ENCODE results near the gene SERPINA1.

SERPINA1 gene

DNA sequence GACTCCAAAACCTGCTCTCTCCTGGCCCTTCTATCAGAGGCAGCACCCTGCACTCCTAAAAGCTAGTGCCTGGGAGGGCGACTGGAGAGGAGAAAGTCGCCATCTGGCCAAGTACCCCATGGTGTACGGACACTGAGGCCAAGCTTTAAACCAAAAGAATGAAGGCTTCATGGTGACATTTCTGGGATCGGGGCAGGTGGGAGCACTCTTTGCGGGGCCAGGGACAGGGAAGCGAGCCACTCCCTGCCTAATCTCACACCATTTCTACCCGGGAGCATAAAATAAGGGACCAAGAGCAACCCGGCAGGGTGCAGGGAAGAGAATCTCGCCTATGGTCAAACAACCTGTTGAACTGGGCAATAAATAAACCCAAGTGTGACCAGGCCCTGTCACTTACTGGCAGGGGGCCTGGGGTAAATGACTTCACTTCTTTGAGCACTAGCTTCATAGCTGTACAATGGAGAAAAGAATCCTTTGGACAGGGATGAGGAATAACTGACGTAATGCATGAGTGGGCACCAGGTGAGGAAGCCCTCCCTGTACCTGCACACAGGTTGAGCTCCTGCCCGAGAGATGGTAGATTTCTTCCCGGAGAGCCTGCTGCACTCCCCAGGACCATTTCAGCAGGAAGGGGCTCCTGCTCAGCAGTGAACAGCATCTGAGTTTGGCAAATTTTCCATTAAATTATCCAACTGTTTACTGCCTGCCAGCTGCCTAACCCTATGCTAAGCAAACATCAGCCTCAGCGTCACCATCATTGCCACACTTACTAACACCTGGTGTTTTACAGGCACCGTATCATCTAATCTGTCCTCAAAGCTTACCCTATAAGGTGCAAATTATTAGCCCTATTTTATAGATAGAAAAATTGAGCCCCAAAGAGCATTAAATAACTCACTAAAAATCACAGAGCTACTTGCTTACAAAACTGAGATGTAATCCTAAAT is 2.0 kb downstream of the SERPINA1 start:
- TF ChIP-seq SP1 (IDR thresholded peaks at IDR 0.05): no peak
- no peak for TF ChIP-seq FOXK2 (IDR thresholded peaks at IDR 0.05)
- no peak for TF ChIP-seq FOXA1 (IDR thresholded peaks at IDR 0.05)
- no peak for TF ChIP-seq NFRKB (IDR thresholded peaks at IDR 0.05)
- TF ChIP-seq FOXM1 (IDR thresholded peaks at IDR 0.05; ENCODE audit: borderline replicate concordance): no peak
- TF ChIP-seq, protein P1, sequence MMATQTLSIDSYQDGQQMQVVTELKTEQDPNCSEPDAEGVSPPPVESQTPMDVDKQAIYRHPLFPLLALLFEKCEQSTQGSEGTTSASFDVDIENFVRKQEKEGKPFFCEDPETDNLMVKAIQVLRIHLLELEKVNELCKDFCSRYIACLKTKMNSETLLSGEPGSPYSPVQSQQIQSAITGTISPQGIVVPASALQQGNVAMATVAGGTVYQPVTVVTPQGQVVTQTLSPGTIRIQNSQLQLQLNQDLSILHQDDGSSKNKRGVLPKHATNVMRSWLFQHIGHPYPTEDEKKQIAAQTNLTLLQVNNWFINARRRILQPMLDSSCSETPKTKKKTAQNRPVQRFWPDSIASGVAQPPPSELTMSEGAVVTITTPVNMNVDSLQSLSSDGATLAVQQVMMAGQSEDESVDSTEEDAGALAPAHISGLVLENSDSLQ (IDR thresholded peaks at IDR 0.05): no peak
- no peak for TF ChIP-seq SUZ12 (IDR thresholded peaks at IDR 0.05)
- TF ChIP-seq TARDBP (IDR thresholded peaks at IDR 0.05): no peak
- no peak for TF ChIP-seq LEF1 (IDR thresholded peaks at IDR 0.05; ENCODE audit: borderline replicate concordance)
- no peak for TF ChIP-seq ZNF384 (IDR thresholded peaks at IDR 0.05)
- TF ChIP-seq ARNT (IDR thresholded peaks at IDR 0.05): no peak
- CTCF ChIA-PET: no interaction called here
- DNase-seq (ENCODE audit: extremely low spot score): no peak
- POLR2A ChIA-PET: no interaction called here

DNA sequence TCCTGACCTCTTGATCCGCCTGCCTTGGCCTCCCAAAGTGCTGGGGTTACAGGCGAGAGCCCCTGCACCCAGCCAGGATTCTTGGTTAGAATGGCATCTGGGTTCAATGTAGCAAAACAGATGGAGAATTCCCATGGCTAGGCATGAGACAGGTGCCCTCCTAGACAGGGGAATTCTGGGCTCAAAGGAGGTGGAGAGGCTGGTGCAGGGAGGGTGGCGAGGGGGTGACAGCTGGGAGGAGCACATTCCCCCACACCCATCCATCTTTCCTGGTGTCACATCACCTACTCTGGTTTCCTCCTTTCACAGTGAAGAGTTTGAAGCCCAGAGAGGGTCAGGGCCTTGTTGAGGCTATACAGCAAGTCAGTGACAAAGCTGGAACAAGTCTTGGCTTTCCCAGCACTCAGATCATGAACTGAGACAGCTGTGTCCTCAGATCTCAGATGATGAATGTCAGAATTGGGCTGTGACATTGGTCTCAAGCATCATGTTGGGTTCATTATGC is 2.8 kb downstream of the SERPINA1 start:
- TF ChIP-seq TARDBP (IDR thresholded peaks at IDR 0.05) (no peak), FOXA1 (IDR thresholded peaks at IDR 0.05) (no peak), LEF1 (IDR thresholded peaks at IDR 0.05; ENCODE audit: borderline replicate concordance) (no peak), CTBP1 (IDR thresholded peaks at IDR 0.05; ENCODE audit: borderline replicate concordance) (no peak), ELF4 (IDR thresholded peaks at IDR 0.05) (no peak), HDGF (IDR thresholded peaks at IDR 0.05; ENCODE audit: borderline replicate concordance) (no peak), SP1 (IDR thresholded peaks at IDR 0.05) (no peak), SUZ12 (IDR thresholded peaks at IDR 0.05) (no peak), NFRKB (IDR thresholded peaks at IDR 0.05) (no peak), BHLHE40 (IDR thresholded peaks at IDR 0.05; ENCODE audit: borderline replicate concordance) (no peak), FOXK2 (IDR thresholded peaks at IDR 0.05) (no peak), ZNF384 (IDR thresholded peaks at IDR 0.05) (no peak), ARNT (IDR thresholded peaks at IDR 0.05) (no peak), FOXM1 (IDR thresholded peaks at IDR 0.05; ENCODE audit: borderline replicate concordance) (no peak), L3MBTL2 (conservative IDR thresholded peaks at IDR 0.05) (no peak)
- TF ChIP-seq, protein P1 (IDR thresholded peaks at IDR 0.05): no peak
- CTCF ChIA-PET: no interaction called here
- POLR2A ChIA-PET: no interaction called here
- DNase-seq (ENCODE audit: extremely low spot score): no peak

DNA sequence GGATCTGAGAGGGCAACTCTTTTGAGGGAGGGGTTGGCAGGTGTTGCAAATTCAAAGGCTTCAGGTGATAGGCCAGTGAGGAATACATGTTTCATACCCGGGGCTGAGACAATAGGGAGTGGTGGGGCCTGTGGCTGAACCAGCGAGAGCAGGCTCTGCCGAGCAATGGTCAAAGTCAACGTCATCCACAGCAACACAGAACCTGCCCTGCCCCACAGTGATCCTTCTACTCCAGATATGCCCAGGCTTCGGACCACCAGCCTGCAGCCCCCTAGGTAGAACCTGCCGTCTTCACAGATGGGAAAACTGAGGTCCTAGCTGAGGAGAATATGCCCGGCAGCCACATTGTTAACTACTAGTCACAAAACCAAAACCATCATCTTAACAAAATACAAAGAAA is 4.1 kb downstream of the SERPINA1 start:
- POLR2A ChIA-PET: no interaction called here
- no peak for DNase-seq (ENCODE audit: extremely low spot score)
- TF ChIP-seq ARNT (IDR thresholded peaks at IDR 0.05) (no peak), NFRKB (IDR thresholded peaks at IDR 0.05) (no peak), FOXM1 (IDR thresholded peaks at IDR 0.05; ENCODE audit: borderline replicate concordance) (no peak), SUZ12 (IDR thresholded peaks at IDR 0.05) (no peak), ZNF384 (IDR thresholded peaks at IDR 0.05) (no peak)
- TF ChIP-seq, protein P1 (IDR thresholded peaks at IDR 0.05): no peak
- CTCF ChIA-PET: no interaction called here

DNA sequence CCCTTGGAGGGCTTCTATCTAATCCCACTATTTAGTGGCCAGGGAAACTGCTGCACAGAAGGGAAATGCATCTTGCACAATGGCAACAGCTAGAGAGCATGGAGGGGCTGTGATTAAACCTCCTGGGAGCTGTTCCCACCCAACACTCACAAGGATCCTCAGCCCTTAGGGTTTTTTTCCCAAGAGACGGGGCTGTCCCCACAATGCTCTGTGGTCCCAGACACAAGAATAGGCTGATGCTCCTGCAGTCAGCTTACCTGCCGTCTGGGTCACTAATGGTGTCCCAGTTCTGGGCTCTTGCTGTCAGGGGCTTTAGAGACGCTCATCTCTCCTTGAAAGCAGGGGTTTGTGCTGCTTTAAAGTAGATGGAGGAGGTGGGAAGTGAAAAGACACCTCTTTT is 4.6 kb downstream of the SERPINA1 start:
- TF ChIP-seq FOXA1 (IDR thresholded peaks at IDR 0.05): no peak
- TF ChIP-seq ELF4 (IDR thresholded peaks at IDR 0.05): no peak
- TF ChIP-seq, protein P1 (IDR thresholded peaks at IDR 0.05): no peak
- no peak for TF ChIP-seq BHLHE40 (IDR thresholded peaks at IDR 0.05; ENCODE audit: borderline replicate concordance)
- no peak for TF ChIP-seq HDGF (IDR thresholded peaks at IDR 0.05; ENCODE audit: borderline replicate concordance)
- TF ChIP-seq SUZ12 (IDR thresholded peaks at IDR 0.05): no peak
- TF ChIP-seq NFRKB (IDR thresholded peaks at IDR 0.05): no peak
- TF ChIP-seq ARNT (IDR thresholded peaks at IDR 0.05): no peak
- ChIA-PET POLR2A (no interaction called here), CTCF (no interaction called here)
- no peak for DNase-seq (ENCODE audit: extremely low spot score)

DNA sequence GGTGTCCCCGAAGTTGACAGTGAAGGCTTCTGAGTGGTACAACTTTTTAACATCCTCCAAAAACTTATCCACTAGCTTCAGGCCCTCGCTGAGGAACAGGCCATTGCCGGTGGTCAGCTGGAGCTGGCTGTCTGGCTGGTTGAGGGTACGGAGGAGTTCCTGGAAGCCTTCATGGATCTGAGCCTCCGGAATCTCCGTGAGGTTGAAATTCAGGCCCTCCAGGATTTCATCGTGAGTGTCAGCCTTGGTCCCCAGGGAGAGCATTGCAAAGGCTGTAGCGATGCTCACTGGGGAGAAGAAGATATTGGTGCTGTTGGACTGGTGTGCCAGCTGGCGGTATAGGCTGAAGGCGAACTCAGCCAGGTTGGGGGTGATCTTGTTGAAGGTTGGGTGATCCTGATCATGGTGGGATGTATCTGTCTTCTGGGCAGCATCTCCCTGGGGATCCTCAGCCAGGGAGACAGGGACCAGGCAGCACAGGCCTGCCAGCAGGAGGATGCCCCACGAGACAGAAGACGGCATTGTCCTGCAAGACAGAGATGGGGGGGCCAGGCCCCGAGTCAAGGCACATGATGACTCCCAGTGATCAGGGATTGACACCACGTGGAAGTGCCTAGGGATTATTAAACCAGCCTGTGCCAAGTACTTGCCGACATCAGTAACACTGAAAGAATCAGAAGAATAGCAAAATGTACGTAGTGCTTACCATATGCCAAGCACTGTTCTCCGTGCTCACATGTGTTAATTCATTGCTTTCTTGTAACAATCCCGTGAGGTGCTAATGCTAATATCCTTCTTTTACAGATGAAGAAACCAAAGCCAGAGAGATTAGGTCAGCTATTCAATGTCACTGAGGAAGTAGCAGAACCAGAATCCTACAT is 5.4 kb downstream of the SERPINA1 start:
- TF ChIP-seq ZNF384 (IDR thresholded peaks at IDR 0.05): no peak
- no peak for TF ChIP-seq FOXK2 (IDR thresholded peaks at IDR 0.05)
- no peak for TF ChIP-seq L3MBTL2 (conservative IDR thresholded peaks at IDR 0.05)
- no peak for TF ChIP-seq BHLHE40 (IDR thresholded peaks at IDR 0.05; ENCODE audit: borderline replicate concordance)
- TF ChIP-seq CTBP1 (IDR thresholded peaks at IDR 0.05; ENCODE audit: borderline replicate concordance): no peak
- TF ChIP-seq ARNT (IDR thresholded peaks at IDR 0.05): no peak
- TF ChIP-seq, protein P1 (IDR thresholded peaks at IDR 0.05): no peak
- no peak for TF ChIP-seq LEF1 (IDR thresholded peaks at IDR 0.05; ENCODE audit: borderline replicate concordance)
- TF ChIP-seq ELF4 (IDR thresholded peaks at IDR 0.05): no peak
- ChIA-PET POLR2A (no interaction called here), CTCF (interaction anchor here (0.7 kb wide), 1 partner anchor 412 kb away, joined by 3 read pairs; no protein-coding TSS in a partner anchor)
- no peak for DNase-seq (ENCODE audit: extremely low spot score)

Data from HEK293T (cell line).